SK-N-SH (cell line): Measurements from ENCODE around the gene CCDC87.

Experiments used
- CTCF ChIP-seq: fragments of 200-600 bp; sonication (generic); IDR thresholded peaks from 2 replicates; pipeline ENCODE4 v1.6.1; 2017; ENCODE audit warnings: antibody characterized with exemption, mild to moderate bottlenecking, moderate library complexity
- EP300 ChIP-seq, 2 experiments: IDR thresholded peaks; 2 replicates each; pipeline versions ENCODE4 v1.4.0 to v1.6.1; 2012; ENCODE audit warnings: borderline replicate concordance in 1 of 2, low read depth in 1 of 2, low read length in 1 of 2
- GABPA ChIP-seq: IDR thresholded peaks from 2 replicates; pipeline ENCODE4 v1.4.0; 2012; ENCODE audit warnings: low read depth, mild to moderate bottlenecking
- JUND ChIP-seq: IDR thresholded peaks from 2 replicates; pipeline ENCODE4 v1.4.0; 2012
- NRF1 ChIP-seq: IDR thresholded peaks from 2 replicates; pipeline ENCODE4 v1.6.1; 2012; ENCODE audit warnings: low read depth, mild to moderate bottlenecking, low read length
- RAD21 ChIP-seq: IDR thresholded peaks from 2 replicates; pipeline ENCODE4 v1.6.1; 2012; ENCODE audit warnings: mild to moderate bottlenecking, low read length
- SMC3 ChIP-seq: IDR thresholded peaks from 2 replicates; pipeline ENCODE4 v1.6.1; 2012; ENCODE audit warnings: low read depth, low read length, improper control_type of control experiment
- TCF12 ChIP-seq: IDR thresholded peaks from 2 replicates; pipeline ENCODE4 v1.4.0; 2012
- TF ChIP-seq, protein P1 (sequence below): IDR thresholded peaks from 2 replicates; pipeline ENCODE4 v1.4.0; 2012; ENCODE audit warnings: low read depth, borderline replicate concordance
- TF ChIP-seq, protein P2 (sequence below): fragments of 150-350 bp; IDR thresholded peaks from 2 replicates; pipeline ENCODE4 v1.6.1; 2017; ENCODE audit warnings: antibody characterized with exemption, low read length, low read depth, borderline replicate concordance

DNA sequence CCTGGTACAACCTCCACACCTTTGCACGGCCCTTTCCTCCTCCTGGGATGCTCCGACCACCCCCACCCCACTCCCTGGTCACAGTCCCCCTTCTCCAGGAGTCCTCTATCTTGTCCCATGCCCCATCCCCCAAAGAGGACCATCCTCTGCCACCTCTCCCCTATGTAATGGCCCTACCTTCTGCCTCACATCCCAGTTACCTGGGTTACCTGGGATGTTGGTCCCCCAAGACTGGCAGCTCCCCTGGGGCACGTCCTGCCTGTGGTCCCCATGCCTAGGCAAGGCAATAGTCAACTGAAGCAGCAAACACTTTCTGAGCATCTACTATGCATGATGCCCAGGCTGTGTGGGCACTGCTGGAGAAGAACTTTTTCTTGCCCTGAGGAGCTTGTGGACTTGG is 37.4 kb downstream of the CCDC87 start:
- TF ChIP-seq CTCF (no peak), RAD21 (no peak), SMC3 (no peak), TCF12 (no peak), NRF1 (no peak), JUND (no peak), EP300 (IDR thresholded peaks at IDR 0.05; ENCODE audit: borderline replicate concordance in 1 of 2, low read depth in 1 of 2, low read length in 1 of 2) (no peak), GABPA (no peak)
- TF ChIP-seq, protein P1, sequence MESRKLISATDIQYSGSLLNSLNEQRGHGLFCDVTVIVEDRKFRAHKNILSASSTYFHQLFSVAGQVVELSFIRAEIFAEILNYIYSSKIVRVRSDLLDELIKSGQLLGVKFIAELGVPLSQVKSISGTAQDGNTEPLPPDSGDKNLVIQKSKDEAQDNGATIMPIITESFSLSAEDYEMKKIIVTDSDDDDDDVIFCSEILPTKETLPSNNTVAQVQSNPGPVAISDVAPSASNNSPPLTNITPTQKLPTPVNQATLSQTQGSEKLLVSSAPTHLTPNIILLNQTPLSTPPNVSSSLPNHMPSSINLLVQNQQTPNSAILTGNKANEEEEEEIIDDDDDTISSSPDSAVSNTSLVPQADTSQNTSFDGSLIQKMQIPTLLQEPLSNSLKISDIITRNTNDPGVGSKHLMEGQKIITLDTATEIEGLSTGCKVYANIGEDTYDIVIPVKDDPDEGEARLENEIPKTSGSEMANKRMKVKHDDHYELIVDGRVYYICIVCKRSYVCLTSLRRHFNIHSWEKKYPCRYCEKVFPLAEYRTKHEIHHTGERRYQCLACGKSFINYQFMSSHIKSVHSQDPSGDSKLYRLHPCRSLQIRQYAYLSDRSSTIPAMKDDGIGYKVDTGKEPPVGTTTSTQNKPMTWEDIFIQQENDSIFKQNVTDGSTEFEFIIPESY = no peak
- TF ChIP-seq, protein P2, sequence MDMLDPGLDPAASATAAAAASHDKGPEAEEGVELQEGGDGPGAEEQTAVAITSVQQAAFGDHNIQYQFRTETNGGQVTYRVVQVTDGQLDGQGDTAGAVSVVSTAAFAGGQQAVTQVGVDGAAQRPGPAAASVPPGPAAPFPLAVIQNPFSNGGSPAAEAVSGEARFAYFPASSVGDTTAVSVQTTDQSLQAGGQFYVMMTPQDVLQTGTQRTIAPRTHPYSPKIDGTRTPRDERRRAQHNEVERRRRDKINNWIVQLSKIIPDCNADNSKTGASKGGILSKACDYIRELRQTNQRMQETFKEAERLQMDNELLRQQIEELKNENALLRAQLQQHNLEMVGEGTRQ = no peak
